ENCODE results near the gene ZNF684. TPM values are rescaled to one million over a fixed set of nuclear protein-coding genes. Genes with fewer than 3 reads are reported as not detected.
"Not testable (repeated sequence)": the region's sequence is repeated elsewhere in the genome, so short reads cannot be mapped to it uniquely, and the experiment has no call there.

The ZNF684 gene
- total and polyA plus RNA-seq, 2 donors (not counting 1 experiment from before 2014, with no cell fraction given) = 3.3 to 4.1 TPM

DNA sequence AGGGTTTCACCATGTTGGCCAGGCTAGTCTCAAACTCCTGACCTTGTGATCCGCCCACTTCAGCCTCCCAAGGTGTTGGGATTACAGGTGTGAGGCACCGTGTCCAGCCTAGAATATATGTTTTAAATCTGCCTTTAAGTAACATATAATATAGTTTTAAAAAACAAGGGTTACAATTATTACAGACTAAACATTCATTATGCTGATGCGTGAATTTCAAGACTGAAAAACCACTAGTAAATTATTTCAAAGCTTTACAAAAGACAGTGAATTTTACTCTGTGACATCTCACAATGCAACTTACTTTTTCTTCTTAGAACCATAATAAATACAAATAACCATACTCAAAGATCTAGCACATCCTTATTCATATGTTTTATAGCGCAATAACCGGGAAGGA, 24.7 kb downstream of the ZNF684 start:
- Histone ChIP-seq H3K36me3 (ENCODE audit: control insufficient read depth, insufficient read depth, low read length) (no peaks in the 10 kb centered on the region), H3K4me3 (replicated peaks in 1 of 4; ENCODE audit: control extremely low read depth in 1 of 4, insufficient read depth in 1 of 4, low read depth in 3 of 4, low read length in 4 of 4) (no peak overlapping the region), H3K4me2 (ENCODE audit: extremely low read depth, insufficient read depth, low read length) (no peak overlapping the region), H4K20me1 (ENCODE audit: control insufficient read depth, extremely low read depth, insufficient read depth, low read length) (no peaks in the 10 kb centered on the region), H3K9ac (ENCODE audit: insufficient read depth, low read length) (no peak overlapping the region), H3K4me1 (ENCODE audit: control insufficient read depth, extremely low read depth, insufficient read depth, low read length) (no peaks in the 10 kb centered on the region), H3K27me3 (ENCODE audit: control insufficient read depth, insufficient read depth, low read length) (no peaks in the 10 kb centered on the region), H3K79me2 (ENCODE audit: control insufficient read depth, insufficient read depth, low read length) (no peaks in the 10 kb centered on the region), H3K9me3 (ENCODE audit: control insufficient read depth, insufficient read depth, low read depth, low read length) (no peaks in the 10 kb centered on the region), H2AFZ (ENCODE audit: low read length) (no peak overlapping the region), H3K27ac (ENCODE audit: insufficient read depth, low read length) (no peak overlapping the region)
- DNase-seq (ENCODE audit: low read depth in 2 of 2) = no peak
- TF ChIP-seq, protein P1, sequence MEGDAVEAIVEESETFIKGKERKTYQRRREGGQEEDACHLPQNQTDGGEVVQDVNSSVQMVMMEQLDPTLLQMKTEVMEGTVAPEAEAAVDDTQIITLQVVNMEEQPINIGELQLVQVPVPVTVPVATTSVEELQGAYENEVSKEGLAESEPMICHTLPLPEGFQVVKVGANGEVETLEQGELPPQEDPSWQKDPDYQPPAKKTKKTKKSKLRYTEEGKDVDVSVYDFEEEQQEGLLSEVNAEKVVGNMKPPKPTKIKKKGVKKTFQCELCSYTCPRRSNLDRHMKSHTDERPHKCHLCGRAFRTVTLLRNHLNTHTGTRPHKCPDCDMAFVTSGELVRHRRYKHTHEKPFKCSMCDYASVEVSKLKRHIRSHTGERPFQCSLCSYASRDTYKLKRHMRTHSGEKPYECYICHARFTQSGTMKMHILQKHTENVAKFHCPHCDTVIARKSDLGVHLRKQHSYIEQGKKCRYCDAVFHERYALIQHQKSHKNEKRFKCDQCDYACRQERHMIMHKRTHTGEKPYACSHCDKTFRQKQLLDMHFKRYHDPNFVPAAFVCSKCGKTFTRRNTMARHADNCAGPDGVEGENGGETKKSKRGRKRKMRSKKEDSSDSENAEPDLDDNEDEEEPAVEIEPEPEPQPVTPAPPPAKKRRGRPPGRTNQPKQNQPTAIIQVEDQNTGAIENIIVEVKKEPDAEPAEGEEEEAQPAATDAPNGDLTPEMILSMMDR (conservative IDR thresholded peaks at IDR 0.05 in 1 of 2, IDR thresholded peaks at IDR 0.05 in 1 of 2; ENCODE audit: low read depth in 1 of 2, low read length in 2 of 2) = no peak
- no peak for TF ChIP-seq EZH2 (IDR thresholded peaks at IDR 0.05; ENCODE audit: low read length, missing control alignments)

DNA sequence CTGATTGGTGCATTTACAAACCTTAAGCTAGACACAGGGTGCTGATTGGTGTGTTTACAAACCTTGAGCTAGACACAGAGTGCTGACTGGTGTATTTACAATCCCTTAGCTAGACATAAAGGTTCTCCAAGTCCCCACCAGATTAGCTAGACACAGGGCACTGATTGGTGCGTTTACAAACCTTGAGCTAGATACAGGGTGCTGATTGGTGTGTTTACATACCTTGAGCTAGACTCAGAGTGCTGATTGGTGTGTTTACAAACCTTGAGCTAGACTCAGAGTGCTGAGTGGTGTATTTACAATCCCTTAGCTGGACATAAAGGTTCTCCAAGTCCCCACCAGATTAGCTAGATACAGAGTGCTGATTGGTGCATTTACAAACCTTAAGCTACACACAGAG, 26.8 kb downstream of the ZNF684 start:
- not testable (repeated sequence) for H3K27me3 ChIP-seq (ENCODE audit: control insufficient read depth, insufficient read depth, low read length); H3K27ac ChIP-seq (ENCODE audit: insufficient read depth, low read length); H3K9ac ChIP-seq (ENCODE audit: insufficient read depth, low read length); H4K20me1 ChIP-seq (ENCODE audit: control insufficient read depth, extremely low read depth, insufficient read depth, low read length); DNase-seq (ENCODE audit: low read depth in 2 of 2); H2AFZ ChIP-seq (ENCODE audit: low read length); H3K36me3 ChIP-seq (ENCODE audit: control insufficient read depth, insufficient read depth, low read length); H3K9me3 ChIP-seq (ENCODE audit: control insufficient read depth, insufficient read depth, low read depth, low read length); H3K4me1 ChIP-seq (ENCODE audit: control insufficient read depth, extremely low read depth, insufficient read depth, low read length); H3K79me2 ChIP-seq (ENCODE audit: control insufficient read depth, insufficient read depth, low read length); H3K4me3 ChIP-seq (replicated peaks in 1 of 4; ENCODE audit: control extremely low read depth in 1 of 4, insufficient read depth in 1 of 4, low read depth in 3 of 4, low read length in 4 of 4); H3K4me2 ChIP-seq (ENCODE audit: extremely low read depth, insufficient read depth, low read length)

DNA sequence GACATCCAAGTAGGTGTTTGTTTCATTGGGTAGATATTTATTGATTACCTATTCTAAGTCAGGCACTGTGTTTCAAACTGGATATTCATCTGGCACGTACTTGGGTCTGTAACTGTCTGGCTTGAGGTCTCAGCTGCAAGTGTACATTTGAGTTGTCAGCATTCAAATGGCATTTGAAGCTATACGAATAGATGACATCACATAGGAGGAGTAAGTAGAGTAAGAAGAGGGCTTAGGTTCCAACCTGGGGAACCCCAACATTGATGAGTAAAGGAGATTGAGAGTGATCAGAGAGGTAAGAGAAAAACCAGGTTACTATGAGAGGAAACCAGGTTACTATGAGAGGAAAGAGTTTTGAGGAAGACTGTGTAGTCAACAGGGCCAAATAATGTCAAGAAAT, 30.7 kb downstream of the ZNF684 start:
- Histone ChIP-seq H3K27me3 (ENCODE audit: control insufficient read depth, insufficient read depth, low read length) (no peaks in the 10 kb centered on the region), H3K4me3 (replicated peaks in 1 of 4; ENCODE audit: control extremely low read depth in 1 of 4, insufficient read depth in 1 of 4, low read depth in 3 of 4, low read length in 4 of 4) (no peak overlapping the region), H3K9ac (ENCODE audit: insufficient read depth, low read length) (no peak overlapping the region), H3K9me3 (ENCODE audit: control insufficient read depth, insufficient read depth, low read depth, low read length) (no peaks in the 10 kb centered on the region), H3K79me2 (ENCODE audit: control insufficient read depth, insufficient read depth, low read length) (no peaks in the 10 kb centered on the region), H3K4me1 (ENCODE audit: control insufficient read depth, extremely low read depth, insufficient read depth, low read length) (no peaks in the 10 kb centered on the region), H3K4me2 (ENCODE audit: extremely low read depth, insufficient read depth, low read length) (no peak overlapping the region), H3K36me3 (ENCODE audit: control insufficient read depth, insufficient read depth, low read length) (no peaks in the 10 kb centered on the region), H3K27ac (ENCODE audit: insufficient read depth, low read length) (no peak overlapping the region), H4K20me1 (ENCODE audit: control insufficient read depth, extremely low read depth, insufficient read depth, low read length) (no peaks in the 10 kb centered on the region), H2AFZ (ENCODE audit: low read length) (no peak overlapping the region)
- TF ChIP-seq, protein P1 (conservative IDR thresholded peaks at IDR 0.05 in 1 of 2, IDR thresholded peaks at IDR 0.05 in 1 of 2; ENCODE audit: low read depth in 1 of 2, low read length in 2 of 2) = no peak
- no peak for TF ChIP-seq EZH2 (IDR thresholded peaks at IDR 0.05; ENCODE audit: low read length, missing control alignments)
- DNase-seq (ENCODE audit: low read depth in 2 of 2) = no peak
